Measurements from ENCODE around the gene CCDC12. TPM values are rescaled to one million over a fixed set of nuclear protein-coding genes. Genes with fewer than 3 reads are reported as not detected.

The CCDC12 gene
- total and polyA plus RNA-seq, 2 donors (not counting 1 experiment from before 2014, with no cell fraction given), result 84.0 to 97.3 TPM

DNA sequence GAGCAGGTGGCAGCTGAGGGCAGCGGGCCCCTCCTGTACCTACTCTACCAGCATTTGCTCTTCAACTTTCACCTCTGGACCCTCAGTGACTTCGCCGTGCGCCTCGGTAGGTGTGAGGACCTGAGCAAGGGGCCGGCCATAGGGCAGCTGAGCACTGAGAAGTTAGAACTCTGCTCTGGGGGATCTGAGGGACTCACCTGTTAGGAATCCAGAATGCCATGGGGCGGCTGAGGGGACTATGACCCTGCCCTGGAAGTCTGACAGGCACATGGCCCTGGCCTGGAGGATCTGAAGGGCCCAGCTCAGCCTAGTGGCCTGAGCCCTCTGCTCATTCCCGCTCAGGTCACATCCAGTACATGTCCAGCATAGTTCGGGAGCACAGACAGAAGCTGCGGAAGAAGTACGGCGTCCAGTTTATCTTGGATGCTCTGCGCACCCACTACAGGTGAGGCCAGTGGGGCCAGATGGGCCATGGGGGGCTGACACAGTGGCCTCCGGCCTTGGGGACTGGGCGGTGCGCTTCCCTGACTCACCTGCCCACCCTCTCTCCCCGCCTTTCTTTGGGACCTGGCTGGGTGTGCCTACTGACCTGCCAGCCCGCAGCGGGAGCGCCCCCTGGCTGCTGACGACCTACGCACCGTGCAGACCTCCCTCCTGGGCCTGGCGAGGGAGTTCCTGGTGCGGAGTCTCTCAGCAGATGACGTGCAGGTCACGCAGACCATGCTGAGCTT lies 21.7 kb upstream of the CCDC12 start:
- 67% methylated on average over 27 of the region's 27 CpGs for WGBS (ENCODE audit: insufficient coverage)
- Histone ChIP-seq H3K79me2 (ENCODE audit: control insufficient read depth, insufficient read depth, low read length) (peaks cover 24% of the 10 kb centered on the region), H3K9me3 (ENCODE audit: control extremely low read depth in 1 of 3, control insufficient read depth in 2 of 3, insufficient read depth in 1 of 3, low read length in 2 of 3) (no peaks in the 10 kb centered on the region), H3K9ac (ENCODE audit: low read length) (no peak overlapping the region), H3K4me2 (replicated peaks; ENCODE audit: low read depth, low read length, poor library complexity, severe bottlenecking) (no peak overlapping the region), H3K27ac (ENCODE audit: low read length in 2 of 2) (no peak overlapping the region), H3K36me3 (replicated peaks in 1 of 2; ENCODE audit: control extremely low read depth in 1 of 2, control insufficient read depth in 1 of 2, extremely low read depth in 1 of 2, insufficient read depth in 2 of 2, low read length in 1 of 2) (peaks cover 0 to 59% of the 10 kb centered on the region in 2 experiments), H3K4me1 (ENCODE audit: control insufficient read depth in 2 of 2, insufficient read depth in 2 of 2, low read length in 2 of 2) (peaks cover 3 to 16% of the 10 kb centered on the region in 2 donors), H2AFZ (ENCODE audit: insufficient read depth, low read depth, low read length, poor library complexity, severe bottlenecking) (no peak overlapping the region), H3K4me3 (ENCODE audit: control extremely low read depth in 1 of 5, extremely low read depth in 1 of 5, insufficient read depth in 1 of 5, low read depth in 2 of 5, low read length in 4 of 5) (no peak overlapping the region), H3K27me3 (replicated peaks in 1 of 4; ENCODE audit: control extremely low read depth in 1 of 4, control insufficient read depth in 3 of 4, insufficient read depth in 4 of 4, low read length in 3 of 4) (no peaks in the 10 kb centered on the region), H4K20me1 (ENCODE audit: control insufficient read depth, insufficient read depth, low read length, poor library complexity, severe bottlenecking) (no peaks in the 10 kb centered on the region)
- peak; percentile 79 for DNase-seq
- CTCF ChIA-PET, result interaction anchor here (0.9 to 12.1 kb wide), 22 partner anchors 11 to 366 kb away, joined by 3 to 146 read pairs (median 4); partner anchors contain the start of genes CCDC12 and NBEAL2
- POLR2A ChIA-PET, result interaction anchor here (1.8 kb wide), 1 partner anchor 11 kb away, joined by 4 read pairs; no protein-coding TSS in a partner anchor
- Mint-ChIP-seq H3K4me1 (peaks cover 10% of the 10 kb centered on the region), H3K4me3 (no peak overlapping the region), H3K9me3 (ENCODE audit: insufficient read depth) (no peaks in the 10 kb centered on the region), H3K27ac (no peak overlapping the region), H3K27me3 (no peaks in the 10 kb centered on the region)
- ATAC-seq (ENCODE audit: low read depth), result peak; percentile 88
- TF ChIP-seq EZH2 (IDR thresholded peaks at IDR 0.05; ENCODE audit: borderline replicate concordance, insufficient read depth, low read depth, low read length, poor library complexity, severe bottlenecking) (no peak), CTCF (IDR thresholded peaks at IDR 0.05) (peak; percentile 84)
- intact Hi-C loops (cut with micrococcal nuclease), result loop anchor here (1.0 kb wide), 3 partner anchors 19 to 132 kb away; no protein-coding TSS in a partner anchor

Data from B cell (primary cell).